ENCODE results near the gene XPO6. TPM values are rescaled to one million over a fixed set of nuclear protein-coding genes. Genes with fewer than 3 reads are reported as not detected.

XPO6 gene
- total RNA-seq, 4 donors from 2014 or later: 88.2 to 160 (median 118) TPM

GRCh38 chr16:28191364-28191960 lies 20.3 kb downstream of the XPO6 start:
- H3K27ac ChIP-seq: no peak overlapping the region
- no peak overlapping the region for H3K4me3 ChIP-seq (replicated peaks in 1 of 3)
- H3K9me3 ChIP-seq: no peaks in the 10 kb centered on the region
- peaks cover 0 to 4% of the 10 kb centered on the region in 2 donors for H3K4me1 ChIP-seq
- intact Hi-C loops (cut with DNase I): no loop called here
- no peaks in the 10 kb centered on the region for H3K36me3 ChIP-seq
- whole genome bisulfite sequencing, 2 donors: 81 to 84% methylated on average over 3 of the region's 3 CpGs
- TF ChIP-seq CTCF (IDR thresholded peaks at IDR 0.05): no peak
- TF ChIP-seq POLR2A (IDR thresholded peaks at IDR 0.05): no peak
- H3K27me3 ChIP-seq: no peaks in the 10 kb centered on the region
- DNase-seq: no peak

- no peak overlapping the region for H3K4me3 ChIP-seq (replicated peaks in 1 of 3)
- no peak for TF ChIP-seq POLR2A (IDR thresholded peaks at IDR 0.05)
- no peaks in the 10 kb centered on the region for H3K27me3 ChIP-seq
- H3K4me1 ChIP-seq: peaks cover 2 to 4% of the 10 kb centered on the region in 2 donors
- H3K36me3 ChIP-seq: no peaks in the 10 kb centered on the region
- no peak overlapping the region for H3K27ac ChIP-seq
- DNase-seq: no peak
- 88 to 94% methylated on average over 3 of the region's 3 CpGs for WGBS, 2 donors
- intact Hi-C loops (cut with DNase I): no loop called here
- no peaks in the 10 kb centered on the region for H3K9me3 ChIP-seq
Measured at GRCh38 chr16:28189245-28189644, 22.5 kb downstream of the XPO6 start.

GRCh38 chr16:28188085-28188916 lies 23.5 kb downstream of the XPO6 start:
- Histone ChIP-seq H3K4me3 (replicated peaks in 1 of 3) (no peak overlapping the region), H3K9me3 (no peaks in the 10 kb centered on the region), H3K27ac (no peak overlapping the region), H3K36me3 (no peaks in the 10 kb centered on the region), H3K4me1 (peaks cover 10% of the 10 kb centered on the region in 2 donors), H3K27me3 (no peaks in the 10 kb centered on the region)
- 88 to 89% methylated on average over 6 of the region's 6 CpGs for WGBS, 2 donors
- DNase-seq: no peak
- no peak for TF ChIP-seq POLR2A (IDR thresholded peaks at IDR 0.05)
- TF ChIP-seq CTCF (IDR thresholded peaks at IDR 0.05): no peak
- intact Hi-C loops (cut with DNase I): no loop called here

GRCh38 chr16:28187595-28188004 lies 24.2 kb downstream of the XPO6 start:
- Histone ChIP-seq H3K4me3 (replicated peaks in 1 of 3) (no peak overlapping the region), H3K36me3 (no peaks in the 10 kb centered on the region), H3K27ac (no peak overlapping the region), H3K9me3 (no peaks in the 10 kb centered on the region), H3K27me3 (no peaks in the 10 kb centered on the region), H3K4me1 (peaks cover 12 to 16% of the 10 kb centered on the region in 2 donors)
- TF ChIP-seq CTCF (IDR thresholded peaks at IDR 0.05) (no peak), POLR2A (IDR thresholded peaks at IDR 0.05) (no peak)
- intact Hi-C loops (cut with DNase I): no loop called here
- no peak for DNase-seq
- 82 to 84% methylated on average over 2 of the region's 2 CpGs for WGBS, 2 donors

GRCh38 chr16:28186752-28187151 lies 25.0 kb downstream of the XPO6 start:
- Histone ChIP-seq H3K9me3 (no peaks in the 10 kb centered on the region), H3K36me3 (no peaks in the 10 kb centered on the region), H3K27me3 (no peaks in the 10 kb centered on the region), H3K4me1 (peaks cover 20 to 23% of the 10 kb centered on the region in 2 donors), H3K27ac (no peak overlapping the region), H3K4me3 (replicated peaks in 1 of 3) (no peak overlapping the region)
- no peak for DNase-seq
- intact Hi-C loops (cut with DNase I): no loop called here
- TF ChIP-seq POLR2A (IDR thresholded peaks at IDR 0.05) (no peak), CTCF (IDR thresholded peaks at IDR 0.05) (no peak)
- 96 to 98% methylated on average over 4 of the region's 4 CpGs for WGBS, 2 donors
